Stimulated activated CD4-positive, alpha-beta T cell treated with anti-CD3 and anti-CD28 coated beads, Interleukin-1b, Interleukin-23, amount 100 ng/mL, for 1 hour (primary cell): ENCODE data around the gene COG8.
A peak's percentile ranks its signal among the peaks of the same experiment; 100 is the strongest.
"Not testable (repeated sequence)": the region's sequence is repeated elsewhere in the genome, so short reads cannot be mapped to it uniquely, and the experiment has no call there.

ENCODE experiments used
- DNase-seq, 2 donors: peaks; one replicate each; pipeline ENCODE4 v3.0.0-alpha.2; 2020; ENCODE audit warnings: low read depth in 2 of 2

The COG8 gene

DNA sequence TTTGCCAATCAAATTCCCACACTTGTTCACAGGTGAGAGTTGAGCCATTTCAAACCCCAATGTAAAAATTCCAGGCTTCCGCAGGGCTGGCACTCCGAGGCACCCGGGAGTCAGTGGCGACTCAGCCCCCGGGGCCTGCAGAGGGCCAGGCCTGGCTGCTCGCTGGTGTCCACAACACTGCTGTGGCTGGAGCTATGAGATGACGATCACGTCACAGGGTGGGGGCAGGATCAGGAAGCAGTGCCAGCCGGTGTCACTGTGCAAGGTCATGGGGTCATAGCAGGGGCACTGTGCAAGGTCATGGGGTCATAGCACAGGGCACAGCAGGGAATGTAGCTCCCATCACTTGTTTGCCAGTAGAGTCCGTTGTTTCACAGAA, 20.5 kb downstream of the COG8 start:
- no peak for DNase-seq

DNA sequence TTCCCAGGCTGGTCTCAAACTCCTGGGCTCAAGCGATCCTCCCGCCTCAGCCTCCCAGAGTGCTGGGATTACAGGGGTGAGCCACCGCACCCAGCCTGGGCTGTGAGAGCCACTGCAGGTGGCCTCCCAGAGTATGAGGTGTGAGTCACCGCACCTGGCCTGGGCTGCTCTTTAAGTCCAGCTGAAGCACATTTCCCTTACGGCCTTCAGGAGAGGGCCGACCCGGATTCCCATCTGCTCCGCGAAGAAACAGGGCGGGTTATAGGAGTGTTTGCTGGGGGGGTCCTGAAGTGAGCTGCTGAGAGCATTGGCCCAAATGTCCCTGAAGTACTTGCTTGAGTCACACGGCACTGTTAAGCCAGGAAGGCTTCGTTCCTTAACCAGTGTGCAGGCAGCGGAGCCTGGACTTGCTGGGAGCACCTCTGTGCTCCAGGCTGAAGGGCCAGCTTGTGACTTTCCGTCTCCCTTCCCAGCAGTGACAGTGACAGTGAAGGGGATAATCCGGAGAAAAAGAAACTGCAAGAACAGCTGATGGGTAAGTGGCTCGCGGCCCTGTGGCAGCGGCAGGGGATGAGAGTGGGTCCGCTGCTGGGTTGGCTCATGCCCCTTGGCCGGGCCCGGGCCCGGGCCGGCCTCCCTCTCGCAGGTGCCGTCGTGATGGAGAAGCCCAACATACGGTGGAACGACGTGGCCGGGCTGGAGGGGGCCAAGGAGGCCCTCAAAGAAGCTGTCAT, 21.0 kb downstream of the COG8 start:
- DNase-seq: no peak

DNA sequence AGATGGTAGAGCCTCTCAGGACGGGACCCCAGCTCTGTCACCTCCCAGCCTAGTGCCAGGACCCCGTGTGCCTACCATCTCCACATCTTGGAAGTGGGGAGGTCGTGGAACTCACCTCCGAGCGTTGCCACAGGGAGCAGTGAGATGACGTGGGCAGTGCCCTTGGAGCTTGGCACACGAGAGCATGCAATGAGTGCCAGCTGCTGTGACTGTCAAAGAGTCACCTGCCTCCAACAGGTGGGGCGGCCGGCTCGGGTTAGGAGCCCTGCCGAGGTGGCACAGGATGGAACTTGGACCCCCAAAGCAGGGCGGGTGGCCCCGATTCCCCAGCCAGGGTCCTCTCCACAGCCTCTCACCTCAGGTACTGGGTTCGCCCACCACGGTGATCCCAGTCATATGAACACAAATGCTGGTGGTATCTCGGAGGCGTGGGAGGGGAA, 22.7 kb downstream of the COG8 start:
- no peak for DNase-seq

DNA sequence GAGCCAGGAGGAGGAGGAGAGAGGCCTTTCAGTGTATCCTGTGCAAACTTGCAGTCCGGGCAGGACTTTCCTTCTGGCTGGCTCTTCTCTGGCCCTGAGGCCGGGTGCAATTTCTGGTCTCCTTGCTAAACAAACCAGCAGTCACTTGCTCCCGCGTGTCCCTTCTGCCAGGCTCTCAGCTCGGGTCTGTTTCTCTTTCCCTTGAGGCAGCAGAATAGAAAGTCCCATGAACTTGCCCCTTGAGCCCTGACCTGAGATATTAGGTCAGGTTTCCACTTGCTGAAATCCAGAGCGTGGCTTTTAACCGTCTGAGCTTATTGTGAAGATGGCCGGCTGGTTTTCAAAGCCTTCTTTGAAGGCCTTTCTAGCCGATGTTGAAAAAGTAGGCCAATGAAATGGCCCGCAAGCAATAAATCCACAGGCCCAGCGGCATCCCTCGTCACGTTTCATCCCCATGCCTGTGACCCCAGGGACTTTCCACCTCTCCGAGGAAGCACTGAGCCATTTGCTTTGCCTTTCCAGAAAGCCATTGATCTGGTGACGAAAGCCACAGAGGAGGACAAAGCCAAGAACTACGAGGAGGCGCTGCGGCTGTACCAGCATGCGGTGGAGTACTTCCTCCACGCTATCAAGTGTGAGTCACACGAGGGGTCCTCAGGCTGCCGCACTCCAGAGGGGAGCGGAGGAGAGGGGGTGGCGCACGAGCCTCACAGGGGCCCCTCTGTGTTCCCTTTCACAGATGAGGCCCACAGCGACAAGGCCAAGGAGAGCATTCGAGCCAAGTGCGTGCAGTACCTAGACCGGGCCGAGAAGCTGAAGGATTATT, 23.7 kb downstream of the COG8 start:
- DNase-seq: no peak

DNA sequence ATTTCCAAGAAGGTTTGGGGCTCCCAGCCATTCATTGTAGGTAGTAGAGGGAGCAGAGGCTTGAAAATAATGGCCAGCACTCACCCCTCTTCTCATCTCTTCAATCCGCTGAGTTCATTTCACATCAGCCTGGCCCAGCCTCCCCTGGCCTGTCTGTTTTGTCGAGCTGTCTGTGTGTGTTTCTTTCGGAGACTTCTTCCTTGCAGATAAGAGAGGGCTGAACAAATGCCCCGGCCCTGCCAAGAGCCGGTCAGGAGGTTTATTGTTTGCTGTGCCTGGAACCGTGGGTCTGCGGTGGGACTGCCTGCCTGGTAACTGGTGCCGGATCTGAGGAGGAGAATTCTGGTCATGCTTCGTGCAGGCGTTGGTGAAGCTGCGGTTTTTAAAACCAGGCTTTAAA, 24.8 kb downstream of the COG8 start:
- DNase-seq: no peak

DNA sequence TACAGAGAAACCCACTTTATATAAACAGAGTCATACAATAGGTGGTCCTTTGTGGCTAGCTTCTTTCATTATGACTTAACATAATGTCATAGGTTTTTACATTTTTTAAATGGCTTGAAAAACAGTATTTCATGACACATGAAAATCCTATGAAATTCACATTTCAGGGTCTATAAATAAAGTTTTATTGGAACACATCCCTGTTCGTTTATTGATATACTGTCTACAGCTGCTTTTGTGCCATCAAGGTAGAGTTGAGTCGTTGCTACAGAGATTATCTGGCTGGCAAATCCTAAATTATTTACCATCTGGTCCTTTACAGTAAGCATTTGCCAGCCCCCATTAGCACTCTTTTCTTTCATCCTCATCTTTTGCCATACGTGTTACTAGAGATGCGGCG, 25.9 kb downstream of the COG8 start:
- no peak for DNase-seq

DNA sequence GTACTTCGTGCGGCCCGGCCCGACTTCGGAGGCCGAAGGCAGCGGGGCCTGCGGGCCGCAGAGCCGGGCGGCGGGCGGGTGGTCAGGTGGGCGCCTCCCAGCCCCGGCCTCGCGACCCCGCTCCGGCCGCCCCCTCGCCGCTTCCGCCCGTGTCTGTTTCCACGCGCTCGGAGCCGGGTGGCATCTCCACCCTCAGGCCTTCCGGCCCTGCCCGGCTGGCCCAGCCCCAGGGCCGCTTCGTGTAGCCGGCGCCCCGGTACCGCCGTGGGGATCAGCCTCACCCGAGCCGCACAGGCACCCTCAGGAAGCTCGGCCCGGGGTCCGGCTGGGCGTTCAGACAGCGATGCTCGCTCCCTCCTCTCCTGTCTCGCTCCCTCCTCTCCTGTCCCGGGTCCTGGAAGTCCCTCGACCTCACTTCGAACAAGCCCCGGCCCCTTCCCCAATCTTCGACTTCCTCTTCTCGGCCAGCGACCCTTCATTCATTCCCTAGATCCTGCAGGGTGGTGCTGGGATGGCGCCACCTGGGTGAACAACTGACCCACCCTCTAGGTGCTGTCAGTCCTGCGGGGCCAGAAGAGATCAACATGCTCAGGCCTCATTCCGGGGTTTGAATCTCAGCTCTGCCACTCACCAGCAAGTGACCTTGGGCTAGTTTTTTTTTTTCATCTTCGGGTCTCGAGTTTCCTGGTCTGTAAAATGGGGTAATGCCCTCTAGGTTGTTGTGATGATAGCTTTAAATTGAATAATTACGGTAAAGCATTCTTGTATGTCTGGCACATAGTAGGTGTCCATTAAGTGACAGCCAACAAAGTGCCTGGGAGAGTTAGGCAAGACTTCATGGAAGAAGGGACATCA, 27.6 kb downstream of the COG8 start:
- no peak for DNase-seq

DNA sequence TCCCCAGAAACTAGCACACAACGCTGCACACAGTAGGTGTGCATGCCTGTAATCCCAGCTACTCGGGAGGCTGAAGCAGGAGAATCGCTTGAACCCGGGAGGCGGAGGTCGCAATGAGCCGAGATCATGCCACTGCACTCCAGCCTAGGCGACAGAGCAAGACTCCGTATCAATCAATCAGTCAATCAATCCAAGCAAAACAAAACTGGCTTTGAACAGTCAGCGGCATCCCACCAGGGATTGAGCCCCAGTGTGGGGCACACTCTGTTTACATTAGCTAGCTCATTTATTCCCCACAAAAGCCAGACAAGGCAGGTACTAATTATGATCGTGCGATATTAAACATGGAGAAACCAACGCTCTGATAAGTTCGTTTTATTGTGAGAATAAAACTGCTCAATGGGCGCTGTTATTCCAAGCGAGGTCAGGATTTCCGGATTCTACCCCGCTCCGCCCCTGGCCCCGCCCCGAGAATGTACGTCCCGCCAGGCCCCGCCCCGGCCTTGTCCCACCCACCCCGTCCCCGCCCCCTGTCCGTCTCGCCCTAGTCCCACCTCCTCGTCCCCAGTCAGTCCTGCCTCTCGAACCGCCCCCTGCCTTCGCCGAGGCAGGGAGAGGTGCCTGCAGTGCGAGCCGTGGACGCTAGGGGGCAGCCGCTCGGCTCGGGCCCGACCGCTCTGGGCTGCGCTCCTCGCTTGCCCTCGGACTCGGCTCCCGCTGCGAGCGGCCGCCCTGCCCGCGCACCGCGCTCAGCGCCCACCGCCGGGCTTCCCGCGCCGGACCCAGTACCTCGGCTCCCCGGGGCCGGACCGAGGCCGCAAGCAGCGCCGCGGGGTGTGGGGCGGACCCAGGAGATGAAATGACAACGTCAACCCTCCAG, 28.5 kb downstream of the COG8 start, which contains the start of gene VPS4A:
TSS of gene VPS4A (plus strand) at position 698 of the 880 bp plus-strand sequence. CDS start at position 860, 162 bp downstream.
- peak; percentile 96 for DNase-seq

DNA sequence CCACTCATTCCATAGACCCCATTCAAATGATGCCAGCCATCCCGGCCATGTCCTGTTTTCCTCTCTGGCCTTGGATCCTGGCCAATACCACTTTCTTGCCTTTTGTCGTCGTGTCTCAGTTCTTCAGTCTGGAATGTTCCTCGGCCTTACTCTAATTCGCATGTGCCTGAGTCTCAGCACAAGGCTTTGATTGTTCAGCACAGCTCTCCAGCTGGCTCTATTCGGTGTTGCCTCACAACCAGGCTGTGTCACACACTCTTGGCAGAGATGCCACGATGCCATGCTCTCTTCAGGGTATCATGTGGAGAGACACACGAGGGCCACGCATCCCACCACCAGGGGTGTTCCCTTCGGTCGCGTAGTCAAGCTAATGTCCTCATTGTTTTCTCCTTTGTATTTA, 30.0 kb downstream of the COG8 start:
- no peak for DNase-seq

DNA sequence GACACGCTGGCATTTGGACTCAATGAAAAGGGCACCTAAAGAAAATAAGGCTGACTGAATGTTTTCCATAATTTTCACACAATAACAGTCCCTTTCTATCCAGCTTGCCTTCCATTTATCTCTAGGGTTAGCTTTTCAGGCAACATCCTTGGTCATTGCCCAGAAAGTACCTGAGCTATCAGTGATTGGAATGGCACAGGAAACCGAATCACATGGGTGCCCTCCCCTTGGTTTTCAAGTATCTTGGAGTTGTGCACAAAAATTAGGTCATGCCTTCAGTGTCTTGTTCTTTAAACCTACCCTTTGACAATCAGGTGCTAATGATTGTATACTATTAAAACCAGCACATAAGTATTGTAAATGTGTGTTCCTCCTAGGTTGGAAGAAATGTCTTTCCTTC, 31.5 kb downstream of the COG8 start:
- DNase-seq: no peak

DNA sequence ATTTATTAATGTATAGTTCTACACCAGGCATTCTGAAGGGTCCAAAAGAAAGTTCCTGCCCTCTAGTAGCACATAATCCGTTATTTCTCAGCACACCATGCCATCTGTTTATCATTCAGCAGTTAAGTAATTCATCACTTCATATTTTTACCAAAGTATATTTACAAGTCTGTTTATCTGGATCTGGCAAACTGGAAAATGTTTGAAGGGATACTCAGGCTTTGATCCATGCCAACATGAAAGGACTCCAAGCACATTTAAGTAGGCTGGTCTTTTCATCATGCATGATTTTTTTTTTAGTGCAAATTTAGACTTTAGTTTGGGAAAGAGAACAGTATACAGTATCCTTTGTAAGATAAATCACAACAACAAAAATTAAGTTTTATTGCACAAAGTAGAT, 32.3 kb downstream of the COG8 start:
- no peak for DNase-seq

DNA sequence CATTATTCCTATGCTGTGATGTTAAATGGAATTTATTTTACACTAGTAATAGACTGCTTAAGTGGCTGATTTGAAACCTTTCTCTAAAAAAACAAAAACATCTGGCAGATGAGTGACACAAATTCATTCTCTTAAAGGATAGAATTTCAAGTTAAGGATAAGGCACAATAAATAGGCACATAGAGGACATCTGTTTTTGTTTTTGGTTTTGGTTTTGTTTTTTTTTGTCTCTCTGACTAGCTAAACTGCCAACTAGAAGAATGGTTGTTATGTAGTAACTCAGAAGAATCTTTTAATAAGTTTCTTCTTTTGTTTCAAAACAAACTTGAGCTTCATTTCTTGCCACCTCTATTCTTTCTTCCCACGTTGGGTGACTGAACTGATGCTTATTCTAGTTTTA, 33.3 kb downstream of the COG8 start:
- no peak for DNase-seq

DNA sequence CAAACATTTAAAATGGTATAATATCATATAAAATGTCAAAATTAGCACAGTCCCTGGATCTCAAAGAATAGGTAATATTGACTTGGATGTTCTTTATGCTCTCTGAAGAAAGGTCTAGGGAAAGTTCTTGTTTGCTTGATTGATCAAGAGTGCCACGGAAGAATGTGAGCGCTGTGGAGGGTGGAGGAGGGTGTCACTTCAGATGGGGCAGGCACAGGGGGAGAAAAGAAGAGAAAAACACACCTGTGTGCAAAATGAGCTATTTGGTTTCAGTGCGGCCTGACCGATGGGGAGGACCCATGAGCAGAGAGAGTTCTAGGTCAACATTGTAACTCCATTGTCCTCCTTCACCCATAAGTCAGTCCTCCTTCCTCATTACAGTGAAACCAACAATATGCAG, 37.1 kb downstream of the COG8 start:
- DNase-seq: no peak

DNA sequence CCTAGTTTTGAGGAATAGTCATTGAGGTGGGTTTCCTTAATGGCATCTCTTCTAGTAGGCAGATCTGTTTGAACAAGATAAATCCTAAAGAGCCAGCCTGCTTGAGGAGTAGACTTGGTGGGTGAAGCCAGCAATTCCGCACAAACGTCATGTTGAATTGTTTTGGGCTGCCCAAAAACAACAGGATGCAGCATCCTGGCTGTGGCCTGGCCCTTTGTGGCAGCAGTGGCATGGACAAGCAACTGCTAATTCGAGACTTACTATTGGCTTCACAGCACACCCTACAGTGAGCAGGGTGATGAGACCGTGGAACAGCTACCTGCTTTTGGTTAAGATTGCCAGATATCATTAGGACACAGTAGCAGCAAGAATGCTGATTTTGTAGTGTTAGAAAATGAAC, 37.5 kb downstream of the COG8 start:
- no peak for DNase-seq

DNA sequence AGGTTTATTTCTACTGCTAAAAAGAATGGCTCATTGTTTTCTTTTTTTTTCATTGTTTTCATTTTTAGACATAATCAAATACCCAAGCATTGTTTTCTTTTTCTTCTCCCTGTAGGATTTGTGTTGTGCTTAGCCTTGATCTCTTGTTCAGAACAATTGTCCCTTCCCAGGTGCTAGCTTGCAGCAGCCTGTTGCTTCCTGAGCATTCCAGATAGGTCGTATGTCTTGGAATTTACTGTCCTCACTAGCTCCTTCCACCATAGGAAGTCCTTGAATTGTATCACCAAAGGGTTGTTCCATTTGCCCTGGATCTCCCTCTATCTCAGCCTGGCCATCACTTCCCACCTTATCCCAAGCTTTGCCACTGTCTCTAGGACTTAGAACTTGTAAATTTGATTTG, 38.2 kb downstream of the COG8 start:
- DNase-seq: no peak

DNA sequence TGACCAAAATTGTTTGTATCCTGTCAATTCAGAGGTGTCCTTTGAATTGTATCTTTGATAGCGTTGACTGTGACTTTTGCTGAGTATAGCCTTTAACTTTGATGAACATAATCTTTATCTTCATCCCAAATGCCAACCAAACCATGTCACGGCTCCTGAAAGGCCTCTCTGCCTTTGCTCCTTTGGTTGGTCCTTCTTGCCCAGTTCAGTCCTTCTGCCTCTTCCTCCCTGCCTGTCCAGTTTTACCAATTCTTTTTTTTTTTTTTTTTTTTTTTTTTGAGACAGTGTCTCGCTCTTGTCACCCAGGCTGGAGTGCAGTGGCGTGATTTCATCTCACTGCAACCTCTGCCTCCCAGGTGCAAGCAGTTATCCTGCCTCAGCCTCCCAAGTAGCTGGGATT, 41.1 kb downstream of the COG8 start:
- no peak for DNase-seq

DNA sequence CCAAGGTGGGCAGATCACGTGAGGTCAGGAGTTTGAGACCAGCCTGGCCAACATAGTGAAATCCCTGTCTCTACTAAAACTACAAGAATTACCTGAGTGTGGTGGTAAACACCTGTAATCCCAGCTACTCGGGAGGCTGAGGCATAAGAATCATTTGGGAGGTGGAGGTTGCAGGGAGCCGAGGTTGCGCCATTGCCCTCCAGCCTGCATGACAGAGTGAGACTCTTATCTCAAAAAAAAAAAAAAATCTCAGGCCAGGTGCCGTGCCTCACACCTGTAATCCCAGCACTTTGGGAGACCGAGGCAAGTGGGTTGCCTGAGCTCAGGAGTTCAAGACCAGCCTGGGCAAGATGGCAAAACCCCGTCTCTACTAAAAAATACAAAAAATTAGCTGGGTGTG, 42.6 kb downstream of the COG8 start:
- not testable (repeated sequence) for DNase-seq

DNA sequence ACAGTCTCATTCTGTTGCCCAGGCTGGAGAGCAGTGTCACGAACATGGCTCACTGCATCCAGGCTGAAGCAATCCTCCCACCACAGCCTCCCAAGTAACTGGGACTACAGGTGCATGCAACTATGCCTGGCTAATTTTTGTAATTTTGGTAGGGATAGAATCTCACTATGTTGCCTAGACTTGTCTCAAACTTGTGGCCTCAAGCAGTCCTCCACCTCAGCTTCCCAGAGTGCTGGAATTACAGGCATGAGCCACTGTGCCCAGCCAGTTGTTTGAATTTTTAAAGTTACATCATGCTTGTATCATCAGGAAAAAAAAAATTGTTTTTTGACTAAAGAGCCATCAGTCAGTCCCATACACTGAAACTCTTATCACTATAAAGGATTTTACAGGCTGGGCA, 45.3 kb downstream of the COG8 start:
- DNase-seq: no peak

DNA sequence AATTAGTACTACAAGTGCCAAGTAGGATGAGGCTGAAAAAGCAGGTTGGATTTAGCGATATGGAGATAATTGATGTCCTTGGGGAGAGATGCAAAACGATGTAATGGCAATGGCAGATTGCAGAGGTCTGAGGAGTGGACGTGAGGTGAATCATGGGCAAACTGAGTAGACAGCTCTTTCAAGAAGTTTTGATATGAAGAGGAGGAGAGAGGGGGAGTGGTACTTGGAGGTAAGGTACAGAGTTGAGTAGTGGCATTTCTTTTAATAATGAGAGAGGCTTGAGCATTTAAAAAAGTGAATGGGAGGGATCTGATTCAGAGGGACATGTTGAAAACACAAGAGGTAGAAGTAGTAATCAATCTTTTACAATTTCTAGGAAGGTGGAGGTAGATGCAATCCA, 46.0 kb downstream of the COG8 start:
- DNase-seq: no peak

DNA sequence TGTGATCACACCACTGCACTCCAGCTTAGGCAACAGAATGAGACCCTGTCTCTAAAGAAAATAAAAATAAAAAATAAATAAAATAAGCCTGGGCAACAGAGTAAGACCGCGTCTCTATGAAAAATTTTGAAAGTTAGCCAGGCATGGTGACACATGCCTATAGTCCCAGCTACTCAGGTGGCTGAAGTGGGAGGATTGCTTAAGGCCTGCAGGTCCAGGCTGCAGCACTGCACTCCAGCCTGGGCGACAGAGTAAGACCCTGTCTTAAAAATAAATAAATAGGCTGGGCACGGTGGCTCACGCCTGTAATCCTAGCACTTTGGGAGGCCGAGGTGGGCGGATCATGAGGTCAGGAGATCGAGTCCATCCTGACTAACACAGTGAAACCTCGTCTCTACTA, 47.7 kb downstream of the COG8 start:
- DNase-seq: not testable (repeated sequence)
